K562 (cell line): ENCODE results near the gene ZNF17. TPM values are rescaled to one million over a fixed set of nuclear protein-coding genes. Genes with fewer than 3 reads are reported as not detected.

Source experiments
- U2AF1 ChIP-seq: fragments of 200-400 bp; formaldehyde crosslinking; optimal IDR thresholded peaks from 2 replicates; pipeline ENCODE3; 2017; ENCODE audit warnings: mild to moderate bottlenecking, low read depth, low read length, moderate library complexity
- polyA plus RNA-seq, 8 experiments: library from polyadenylated mRNA; depleted of rRNA in 4 of 8; stranded (reverse) in 5 of 8; unstranded in 3 of 8; fragments of >200 nt; fragmentation: Nextera tagmentation in 2 of 8; fragmentation: Illumina TruSeq in 1 of 8; extraction: Ambion mirVana in 2 of 8; extraction: Trizol in 1 of 8; gene quantifications; 2 replicates each; pipeline versions ENCODE4 v1.2.1 to v1.2.3, GENCODE V29; 2011 to 2014; ENCODE audit warnings: inconsistent platforms in 1 of 8, missing spikeins in 1 of 8
- small RNA-seq: library from RNA; depleted of rRNA; stranded (forward); fragments of <200 nt; gene quantifications from one replicate; pipeline ENCODE3, GENCODE V24; 2014
- total RNA-seq, 7 experiments: library from RNA; depleted of rRNA in 6 of 7; stranded (reverse); fragments of >200 nt in 6 of 7; fragmentation: Illumina TruSeq in 2 of 7; extraction: Trizol in 2 of 7; gene quantifications; 2 replicates each; pipeline versions ENCODE4 v1.2.1 to v1.2.3, GENCODE V29; 2011 to 2021; ENCODE audit warnings: low replicate concordance in 1 of 7
- TF ChIP-seq, protein P1 (sequence below): fragments of 250-450 bp; sonication (Bioruptor Pico); IDR thresholded peaks from 2 replicates; pipeline ENCODE4 v1.8.0; 2021; ENCODE audit warnings: moderate library complexity, mild to moderate bottlenecking, inconsistent platforms

Gene ZNF17
- total and polyA plus RNA-seq, 9 of the 15 experiments (the other 6 are each of a cell fraction or from before 2014, with no cell fraction given), result 5.3 to 8.6 (median 6.5) TPM

DNA sequence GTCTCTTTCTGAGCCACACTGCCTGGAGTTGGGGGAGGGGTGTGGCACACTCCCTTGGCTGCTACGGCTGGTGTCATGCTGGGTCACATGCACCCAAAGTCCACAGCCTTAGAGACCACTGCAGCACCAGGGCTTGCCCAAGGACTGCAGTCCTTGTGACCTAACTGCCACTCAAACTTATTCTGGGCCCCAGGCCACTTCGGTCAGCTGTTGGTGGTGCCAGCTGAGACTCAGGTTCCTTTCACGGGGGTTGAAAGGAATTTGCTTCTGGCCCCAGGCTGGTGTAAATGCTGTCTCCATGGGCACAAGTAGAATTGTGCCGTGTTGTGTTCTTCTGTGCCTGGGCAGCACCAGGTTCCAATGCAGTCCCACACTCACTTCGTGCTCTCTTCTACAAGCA lies 55.5 kb downstream of the ZNF17 start (continued):
- TF ChIP-seq U2AF1, result no peak
- TF ChIP-seq, protein P1, sequence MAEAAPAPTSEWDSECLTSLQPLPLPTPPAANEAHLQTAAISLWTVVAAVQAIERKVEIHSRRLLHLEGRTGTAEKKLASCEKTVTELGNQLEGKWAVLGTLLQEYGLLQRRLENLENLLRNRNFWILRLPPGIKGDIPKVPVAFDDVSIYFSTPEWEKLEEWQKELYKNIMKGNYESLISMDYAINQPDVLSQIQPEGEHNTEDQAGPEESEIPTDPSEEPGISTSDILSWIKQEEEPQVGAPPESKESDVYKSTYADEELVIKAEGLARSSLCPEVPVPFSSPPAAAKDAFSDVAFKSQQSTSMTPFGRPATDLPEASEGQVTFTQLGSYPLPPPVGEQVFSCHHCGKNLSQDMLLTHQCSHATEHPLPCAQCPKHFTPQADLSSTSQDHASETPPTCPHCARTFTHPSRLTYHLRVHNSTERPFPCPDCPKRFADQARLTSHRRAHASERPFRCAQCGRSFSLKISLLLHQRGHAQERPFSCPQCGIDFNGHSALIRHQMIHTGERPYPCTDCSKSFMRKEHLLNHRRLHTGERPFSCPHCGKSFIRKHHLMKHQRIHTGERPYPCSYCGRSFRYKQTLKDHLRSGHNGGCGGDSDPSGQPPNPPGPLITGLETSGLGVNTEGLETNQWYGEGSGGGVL, result no peak
- TF ChIP-seq, all 486 proteins: peak for 0

Small RNA genes within 50 kb of the gene (small RNA-seq; reads per million reads assigned to genes)
- gene VN1R107P, result not detected

Other genes starting within 250 kb of the ZNF17 start
Only the 7 nearest of the 22 such genes appear.
- gene ZNF304, start 59.9 kb upstream of the ZNF17 start, total RNA-seq (2014; rRNA removed), result 2.3 and 3.6 TPM in 2 replicates
- 4.5 and 5.2 TPM in 2 replicates for gene ZNF304, start 59.9 kb upstream of the ZNF17 start, total RNA-seq (2014; rRNA removed; fragmentation: Illumina TruSeq; extraction: Trizol)
- gene ZNF304, start 59.9 kb upstream of the ZNF17 start, total RNA-seq (2015; rRNA removed; fragmentation: Illumina TruSeq; extraction: Trizol), result 3.6 and 4.2 TPM in 2 replicates
- 3.6 and 4.2 TPM in 2 replicates for gene ZNF304, start 59.9 kb upstream of the ZNF17 start, total RNA-seq (2021)
- 4.3 and 5.5 TPM in 2 replicates for gene ZNF304, start 59.9 kb upstream of the ZNF17 start, polyA plus RNA-seq (2011; rRNA removed)
- 3.3 and 3.4 TPM in 2 replicates for gene ZNF304, start 59.9 kb upstream of the ZNF17 start, polyA plus RNA-seq (2014; fragmentation: Illumina TruSeq; extraction: Trizol)
- gene ZNF304, start 59.9 kb upstream of the ZNF17 start, polyA plus RNA-seq (2014; fragmentation: Nextera tagmentation; extraction: Ambion mirVana), result 1 to 10 TPM in 1 of 2 experiments, under 1 TPM in 1; 0.82 to 1.0 TPM
- gene ZNF304, start 59.9 kb upstream of the ZNF17 start, polyA plus RNA-seq (2014; rRNA removed), result 2.0 and 2.1 TPM in 2 replicates
- 2.8 and 3.4 TPM in 2 replicates for gene TRAPPC2B, start 47.6 kb upstream of the ZNF17 start, total RNA-seq (2014; rRNA removed)
- gene TRAPPC2B, start 47.6 kb upstream of the ZNF17 start, total RNA-seq (2014; rRNA removed; fragmentation: Illumina TruSeq; extraction: Trizol), result 4.4 and 5.4 TPM in 2 replicates
- 3.3 and 3.5 TPM in 2 replicates for gene TRAPPC2B, start 47.6 kb upstream of the ZNF17 start, total RNA-seq (2015; rRNA removed; fragmentation: Illumina TruSeq; extraction: Trizol)
- 1.8 and 2.2 TPM in 2 replicates for gene TRAPPC2B, start 47.6 kb upstream of the ZNF17 start, total RNA-seq (2021)
- gene TRAPPC2B, start 47.6 kb upstream of the ZNF17 start, polyA plus RNA-seq (2011; rRNA removed), result 7.0 and 10.5 TPM in 2 replicates
- gene TRAPPC2B, start 47.6 kb upstream of the ZNF17 start, polyA plus RNA-seq (2014; fragmentation: Illumina TruSeq; extraction: Trizol), result 5.0 and 5.2 TPM in 2 replicates
- 10 to 100 TPM; 13.1 to 20.4 TPM for gene TRAPPC2B, start 47.6 kb upstream of the ZNF17 start, polyA plus RNA-seq (2014; fragmentation: Nextera tagmentation; extraction: Ambion mirVana)
- gene TRAPPC2B, start 47.6 kb upstream of the ZNF17 start, polyA plus RNA-seq (2014; rRNA removed), result 4.0 and 4.6 TPM in 2 replicates
- 0.09 and 0.41 TPM in 2 replicates for gene ZNF547, start 47.6 kb upstream of the ZNF17 start, total RNA-seq (2014; rRNA removed)
- gene ZNF547, start 47.6 kb upstream of the ZNF17 start, total RNA-seq (2014; rRNA removed; fragmentation: Illumina TruSeq; extraction: Trizol), result 0.35 and 0.51 TPM in 2 replicates
- gene ZNF547, start 47.6 kb upstream of the ZNF17 start, total RNA-seq (2015; rRNA removed; fragmentation: Illumina TruSeq; extraction: Trizol), result 0.30 and 0.40 TPM in 2 replicates
- 0.16 and 0.51 TPM in 2 replicates for gene ZNF547, start 47.6 kb upstream of the ZNF17 start, total RNA-seq (2021)
- 0.96 and 1.0 TPM in 2 replicates for gene ZNF547, start 47.6 kb upstream of the ZNF17 start, polyA plus RNA-seq (2011; rRNA removed)
- gene ZNF547, start 47.6 kb upstream of the ZNF17 start, polyA plus RNA-seq (2014; fragmentation: Illumina TruSeq; extraction: Trizol), result 0.19 and 0.37 TPM in 2 replicates
- gene ZNF547, start 47.6 kb upstream of the ZNF17 start, polyA plus RNA-seq (2014; fragmentation: Nextera tagmentation; extraction: Ambion mirVana), result under 1 TPM; 0.27 to 0.30 TPM
- gene ZNF547, start 47.6 kb upstream of the ZNF17 start, polyA plus RNA-seq (2014; rRNA removed), result 0.03 and 0.07 TPM in 2 replicates
- 4.0 and 5.0 TPM in 2 replicates for gene ZNF548, start 21.3 kb upstream of the ZNF17 start, total RNA-seq (2014; rRNA removed)
- gene ZNF548, start 21.3 kb upstream of the ZNF17 start, total RNA-seq (2014; rRNA removed; fragmentation: Illumina TruSeq; extraction: Trizol), result 5.4 and 6.0 TPM in 2 replicates
- gene ZNF548, start 21.3 kb upstream of the ZNF17 start, total RNA-seq (2015; rRNA removed; fragmentation: Illumina TruSeq; extraction: Trizol), result 4.6 and 5.8 TPM in 2 replicates
- gene ZNF548, start 21.3 kb upstream of the ZNF17 start, total RNA-seq (2021), result 3.8 and 4.5 TPM in 2 replicates
- 6.2 and 8.7 TPM in 2 replicates for gene ZNF548, start 21.3 kb upstream of the ZNF17 start, polyA plus RNA-seq (2011; rRNA removed)
- gene ZNF548, start 21.3 kb upstream of the ZNF17 start, polyA plus RNA-seq (2014; fragmentation: Illumina TruSeq; extraction: Trizol), result 3.0 and 3.6 TPM in 2 replicates
- gene ZNF548, start 21.3 kb upstream of the ZNF17 start, polyA plus RNA-seq (2014; fragmentation: Nextera tagmentation; extraction: Ambion mirVana), result 1 to 10 TPM; 1.5 to 2.7 TPM
- gene ZNF548, start 21.3 kb upstream of the ZNF17 start, polyA plus RNA-seq (2014; rRNA removed), result 3.2 and 5.0 TPM in 2 replicates
- gene ZNF749, start 24.2 kb downstream of the ZNF17 start, total RNA-seq (2014; rRNA removed), result 13.7 and 20.1 TPM in 2 replicates
- gene ZNF749, start 24.2 kb downstream of the ZNF17 start, total RNA-seq (2014; rRNA removed; fragmentation: Illumina TruSeq; extraction: Trizol), result 14.8 and 15.6 TPM in 2 replicates
- gene ZNF749, start 24.2 kb downstream of the ZNF17 start, total RNA-seq (2015; rRNA removed; fragmentation: Illumina TruSeq; extraction: Trizol), result 13.8 and 15.0 TPM in 2 replicates
- 16.3 and 19.2 TPM in 2 replicates for gene ZNF749, start 24.2 kb downstream of the ZNF17 start, total RNA-seq (2021)
- 28.8 and 33.2 TPM in 2 replicates for gene ZNF749, start 24.2 kb downstream of the ZNF17 start, polyA plus RNA-seq (2011; rRNA removed)
- 13.7 and 17.5 TPM in 2 replicates for gene ZNF749, start 24.2 kb downstream of the ZNF17 start, polyA plus RNA-seq (2014; fragmentation: Illumina TruSeq; extraction: Trizol)
- gene ZNF749, start 24.2 kb downstream of the ZNF17 start, polyA plus RNA-seq (2014; fragmentation: Nextera tagmentation; extraction: Ambion mirVana), result 1 to 10 TPM; 5.3 to 7.8 TPM
- 19.4 and 24.2 TPM in 2 replicates for gene ZNF749, start 24.2 kb downstream of the ZNF17 start, polyA plus RNA-seq (2014; rRNA removed)
- gene VN1R1, start 46.0 kb downstream of the ZNF17 start, total RNA-seq (2014; rRNA removed), result 0.14 TPM in 1 of 2 replicates, not detected in the other
- gene VN1R1, start 46.0 kb downstream of the ZNF17 start, total RNA-seq (2014; rRNA removed; fragmentation: Illumina TruSeq; extraction: Trizol), result 0.07 TPM in 1 of 2 replicates, not detected in the other
- gene VN1R1, start 46.0 kb downstream of the ZNF17 start, total RNA-seq (2015; rRNA removed; fragmentation: Illumina TruSeq; extraction: Trizol), result not detected in 2 replicates
- not detected in 2 replicates for gene VN1R1, start 46.0 kb downstream of the ZNF17 start, total RNA-seq (2021)
- gene VN1R1, start 46.0 kb downstream of the ZNF17 start, polyA plus RNA-seq (2011; rRNA removed), result 0.10 and 0.11 TPM in 2 replicates
- gene VN1R1, start 46.0 kb downstream of the ZNF17 start, polyA plus RNA-seq (2014; fragmentation: Illumina TruSeq; extraction: Trizol), result not detected in 2 replicates
- gene VN1R1, start 46.0 kb downstream of the ZNF17 start, polyA plus RNA-seq (2014; fragmentation: Nextera tagmentation; extraction: Ambion mirVana), result under 1 TPM; 0.08 to 0.10 TPM
- gene VN1R1, start 46.0 kb downstream of the ZNF17 start, polyA plus RNA-seq (2014; rRNA removed), result 0.04 TPM in 1 of 2 replicates, not detected in the other
- gene ZNF772, start 66.4 kb downstream of the ZNF17 start, total RNA-seq (2014; rRNA removed), result 0.98 and 1.6 TPM in 2 replicates
- gene ZNF772, start 66.4 kb downstream of the ZNF17 start, total RNA-seq (2014; rRNA removed; fragmentation: Illumina TruSeq; extraction: Trizol), result 1.3 and 2.0 TPM in 2 replicates
- gene ZNF772, start 66.4 kb downstream of the ZNF17 start, total RNA-seq (2015; rRNA removed; fragmentation: Illumina TruSeq; extraction: Trizol), result 1.1 and 1.4 TPM in 2 replicates
- 1.2 and 1.3 TPM in 2 replicates for gene ZNF772, start 66.4 kb downstream of the ZNF17 start, total RNA-seq (2021)
- 0.70 and 1.9 TPM in 2 replicates for gene ZNF772, start 66.4 kb downstream of the ZNF17 start, polyA plus RNA-seq (2011; rRNA removed)
- 0.77 and 1.1 TPM in 2 replicates for gene ZNF772, start 66.4 kb downstream of the ZNF17 start, polyA plus RNA-seq (2014; fragmentation: Illumina TruSeq; extraction: Trizol)
- under 1 TPM; 0.13 to 0.21 TPM for gene ZNF772, start 66.4 kb downstream of the ZNF17 start, polyA plus RNA-seq (2014; fragmentation: Nextera tagmentation; extraction: Ambion mirVana)
- 0.28 and 0.51 TPM in 2 replicates for gene ZNF772, start 66.4 kb downstream of the ZNF17 start, polyA plus RNA-seq (2014; rRNA removed)